ENCODE results near the gene ELMO1.

GRCh38 chr7:37096341-37096740, 352.3 kb downstream of the ELMO1 start:
- no peak for TF ChIP-seq CTCF (conservative IDR thresholded peaks at IDR 0.05; ENCODE audit: low read depth, low read length)
- no peak for TF ChIP-seq EZH2 (IDR thresholded peaks at IDR 0.05; ENCODE audit: low read length, unreplicated experiment)
- TF ChIP-seq EZH2phosphoT487 (IDR thresholded peaks at IDR 0.05; ENCODE audit: borderline replicate concordance, low read length): no peak
